Coronary artery (tissue), 2 donors: ENCODE results near the gene KHDC4.

Experiments
- DNase-seq: peaks from one replicate; pipeline ENCODE4 v3.0.0-alpha.2; 2017; ENCODE audit warnings: low spot score
- H3K27ac ChIP-seq, 2 donors: fragments of 200-600 bp; sonication (generic); one replicate each; pipeline ENCODE4 v1.5.1; 2016 to 2019
- H3K4me3 ChIP-seq: fragments of 200-600 bp; sonication (generic); 2 replicates; pipeline ENCODE4 v1.5.1; 2016; ENCODE audit warnings: mild to moderate bottlenecking, moderate library complexity
- TF ChIP-seq, protein P1 (sequence below): fragments of 200-600 bp; sonication (generic); IDR thresholded peaks from one replicate; pipeline ENCODE4 v1.5.1; 2019; ENCODE audit warnings: antibody characterized with exemption

The KHDC4 gene

DNA sequence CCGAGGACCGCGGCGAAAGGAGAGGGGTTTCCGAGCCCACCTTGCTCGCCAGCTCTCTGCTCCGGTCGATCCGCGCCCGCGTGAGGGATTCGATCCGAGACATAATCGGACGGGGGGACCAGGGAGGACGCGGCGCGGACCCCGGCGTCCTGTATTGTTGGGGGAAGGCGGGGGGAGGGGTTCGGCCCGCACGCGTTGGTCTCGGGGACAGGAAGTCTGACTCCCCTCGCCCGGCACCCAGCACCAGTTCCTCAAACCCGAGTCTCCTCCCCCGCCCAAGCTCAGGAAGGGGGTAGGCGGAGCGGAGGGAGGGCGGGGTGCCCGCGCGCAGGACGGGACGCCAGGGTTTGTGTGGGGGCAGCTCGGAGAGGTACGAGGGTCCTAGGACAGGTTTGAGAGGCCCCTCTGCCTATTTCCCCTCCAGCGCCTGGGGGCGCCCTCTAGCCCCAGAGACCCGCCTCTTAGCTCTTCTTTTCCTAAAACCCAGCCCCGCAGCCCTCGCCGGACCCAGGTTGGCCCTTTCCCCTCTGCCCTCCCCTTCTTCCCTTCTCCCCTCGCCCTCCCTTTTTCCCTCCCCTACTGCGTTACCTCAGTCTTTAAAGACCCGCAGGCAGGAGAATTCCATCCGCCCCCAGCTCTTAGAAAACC lies 44.2 kb upstream of the KHDC4 start, which contains the start of gene ARHGEF2:
Gene ARHGEF2, minus strand, starts transcription at position 223 of the 648 bp plus-strand sequence. Its CDS starts 120 bp downstream, at position 103.
- TF ChIP-seq, protein P1, sequence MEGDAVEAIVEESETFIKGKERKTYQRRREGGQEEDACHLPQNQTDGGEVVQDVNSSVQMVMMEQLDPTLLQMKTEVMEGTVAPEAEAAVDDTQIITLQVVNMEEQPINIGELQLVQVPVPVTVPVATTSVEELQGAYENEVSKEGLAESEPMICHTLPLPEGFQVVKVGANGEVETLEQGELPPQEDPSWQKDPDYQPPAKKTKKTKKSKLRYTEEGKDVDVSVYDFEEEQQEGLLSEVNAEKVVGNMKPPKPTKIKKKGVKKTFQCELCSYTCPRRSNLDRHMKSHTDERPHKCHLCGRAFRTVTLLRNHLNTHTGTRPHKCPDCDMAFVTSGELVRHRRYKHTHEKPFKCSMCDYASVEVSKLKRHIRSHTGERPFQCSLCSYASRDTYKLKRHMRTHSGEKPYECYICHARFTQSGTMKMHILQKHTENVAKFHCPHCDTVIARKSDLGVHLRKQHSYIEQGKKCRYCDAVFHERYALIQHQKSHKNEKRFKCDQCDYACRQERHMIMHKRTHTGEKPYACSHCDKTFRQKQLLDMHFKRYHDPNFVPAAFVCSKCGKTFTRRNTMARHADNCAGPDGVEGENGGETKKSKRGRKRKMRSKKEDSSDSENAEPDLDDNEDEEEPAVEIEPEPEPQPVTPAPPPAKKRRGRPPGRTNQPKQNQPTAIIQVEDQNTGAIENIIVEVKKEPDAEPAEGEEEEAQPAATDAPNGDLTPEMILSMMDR: no peak
- peak; percentile 84 for DNase-seq
- H3K4me3 ChIP-seq: peak within 1 kb of the TSS; percentile 81
- H3K27ac ChIP-seq: peak within 1 kb of the TSS; percentile 94 to 98

GRCh38 chr1:155977690-155978324 lies 43.6 kb upstream of the KHDC4 start:
- DNase-seq: no peak
- TF ChIP-seq, protein P1: no peak
- peak overlapping the region; percentile 81 for H3K4me3 ChIP-seq
- H3K27ac ChIP-seq: peak overlapping the region; percentile 94 to 98

DNA sequence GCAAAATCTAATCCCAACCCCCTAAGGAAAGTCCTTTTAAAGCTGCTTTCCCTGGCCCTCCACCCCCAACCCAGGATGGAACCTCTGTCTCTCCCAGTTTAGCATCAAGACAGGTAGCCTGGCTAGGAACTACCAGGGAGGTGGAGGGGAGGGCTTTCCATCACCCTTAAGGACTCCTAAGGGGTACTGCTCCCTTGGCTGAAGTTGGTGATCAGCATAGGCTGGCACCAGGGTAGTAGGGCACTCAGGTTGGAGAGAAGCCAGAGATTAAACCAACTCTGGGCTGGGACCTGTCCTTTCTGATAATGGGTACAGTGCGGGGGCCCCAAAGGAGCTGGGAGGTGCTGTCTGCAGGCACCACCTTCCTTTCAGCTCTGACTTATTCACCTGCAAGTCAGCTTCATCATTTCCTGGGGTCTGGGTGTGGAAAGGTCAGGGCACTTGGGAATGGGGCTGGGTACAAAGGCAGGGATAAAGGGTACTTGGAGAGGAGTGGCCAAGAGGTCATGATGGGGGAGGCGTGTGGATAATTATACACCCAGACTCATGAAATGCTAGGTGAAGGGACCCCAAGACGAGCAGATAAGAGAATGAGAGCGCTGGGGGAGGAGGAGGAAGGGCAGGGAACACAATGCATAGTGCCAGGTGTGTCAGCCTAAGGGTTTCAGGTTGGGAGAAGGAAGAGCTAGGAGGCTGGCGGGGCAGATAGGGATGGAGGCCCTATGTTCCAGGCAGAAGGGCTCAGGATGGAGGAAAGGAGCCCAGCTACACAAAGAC lies 42.9 kb upstream of the KHDC4 start:
- no peak for DNase-seq
- Histone ChIP-seq H3K4me3 (peak overlapping the region; percentile 81), H3K27ac (peak overlapping the region; percentile 94 to 98)
- TF ChIP-seq, protein P1: no peak

DNA sequence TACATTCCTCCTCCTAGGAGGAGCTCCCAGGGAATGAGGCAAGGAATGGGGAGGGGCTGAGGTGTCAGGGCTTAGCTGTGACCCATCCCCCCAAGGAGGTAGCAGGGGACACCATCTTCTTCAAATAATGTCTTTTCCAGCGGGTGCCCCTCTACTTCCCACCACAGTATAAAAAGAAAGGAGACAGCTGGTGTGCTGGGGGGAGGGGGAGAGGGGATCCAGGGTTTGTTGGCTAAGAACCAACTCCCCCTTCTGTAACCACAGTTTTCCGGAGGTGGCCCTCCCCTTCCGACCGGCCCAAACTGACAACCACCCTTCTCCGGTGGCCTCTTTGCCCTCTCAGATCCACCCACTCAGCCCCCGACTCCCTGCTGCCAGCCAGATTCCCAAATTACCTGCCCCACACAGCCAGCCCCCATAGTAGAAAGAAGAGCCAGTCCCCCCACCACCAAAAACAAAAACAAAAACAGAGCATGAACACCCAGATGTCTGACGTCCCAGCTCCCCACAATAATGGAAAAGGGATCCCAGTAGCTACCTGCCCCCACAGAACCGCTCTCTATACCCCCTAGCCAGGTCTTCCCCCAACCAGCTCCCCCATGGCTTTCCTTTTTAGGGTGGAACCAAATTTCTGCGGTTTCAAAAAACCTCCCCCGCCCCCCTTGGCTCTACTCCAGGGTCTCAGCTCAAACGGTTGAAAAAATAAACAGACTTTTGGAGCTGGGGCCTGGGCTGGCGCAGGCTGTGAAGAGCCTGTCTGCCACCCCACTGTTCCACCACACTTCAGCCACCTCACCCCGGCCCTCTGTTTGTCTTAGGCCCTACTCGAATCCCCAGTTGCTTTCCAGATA lies 42.1 kb upstream of the KHDC4 start:
- TF ChIP-seq, protein P1: no peak
- peak overlapping the region; percentile 81 for H3K4me3 ChIP-seq

GRCh38 chr1:155975375-155976061 lies 41.3 kb upstream of the KHDC4 start:
- H3K4me3 ChIP-seq: peak overlapping the region; percentile 81
- peak overlapping the region; percentile 94 to 98 for H3K27ac ChIP-seq
- no peak for DNase-seq
- TF ChIP-seq, protein P1: no peak

More for the DNA sequence above, 42.1 kb upstream of the KHDC4 start:
- peak overlapping the region; percentile 94 to 98 for H3K27ac ChIP-seq
- peak; percentile 87 for DNase-seq
